ENCODE data around the gene TP53RK. TPM values are rescaled to one million over a fixed set of nuclear protein-coding genes. Genes with fewer than 3 reads are reported as not detected.

The TP53RK gene
- total RNA-seq, 4 donors from 2014 or later: 14.6 to 21.3 (median 18.7) TPM

- WGBS, 2 donors (ENCODE audit: low coverage in 1 of 2): 73 to 90% methylated on average over 2 to 6 of the region's 7 CpGs
- no peak for ATAC-seq
- Histone ChIP-seq H3K27ac (no peak overlapping the region), H3K9me3 (no peaks in the 10 kb centered on the region), H3K4me1 (no peaks in the 10 kb centered on the region), H3K4me3 (no peak overlapping the region), H3K27me3 (peaks cover 26% of the 10 kb centered on the region), H3K36me3 (peaks cover 0 to 4% of the 10 kb centered on the region in 2 donors)
- TF ChIP-seq CTCF (IDR thresholded peaks at IDR 0.05): no peak
- TF ChIP-seq EP300 (IDR thresholded peaks at IDR 0.05): no peak
- TF ChIP-seq POLR2A (IDR thresholded peaks at IDR 0.05): no peak
- no peak for TF ChIP-seq POLR2AphosphoS5 (IDR thresholded peaks at IDR 0.05)
These were observed 31.6 kb downstream of the TP53RK start for GRCh38 chr20:46657618-46658017.

GRCh38 chr20:46657137-46657536 is 32.1 kb downstream of the TP53RK start:
- H3K27me3 ChIP-seq: peaks cover 30% of the 10 kb centered on the region
- H3K27ac ChIP-seq: no peak overlapping the region
- H3K4me3 ChIP-seq: no peak overlapping the region
- TF ChIP-seq CTCF (IDR thresholded peaks at IDR 0.05): no peak
- TF ChIP-seq POLR2AphosphoS5 (IDR thresholded peaks at IDR 0.05): no peak
- no peak for TF ChIP-seq EP300 (IDR thresholded peaks at IDR 0.05)
- no peak for TF ChIP-seq POLR2A (IDR thresholded peaks at IDR 0.05)
- no peaks in the 10 kb centered on the region for H3K9me3 ChIP-seq
- peaks cover 0 to 4% of the 10 kb centered on the region in 2 donors for H3K36me3 ChIP-seq
- H3K4me1 ChIP-seq: no peaks in the 10 kb centered on the region
- 89% methylated on average over 6 to 8 of the region's 8 CpGs for WGBS, 2 donors (ENCODE audit: low coverage in 1 of 2)
- ATAC-seq: no peak

- no peak for ATAC-seq
- TF ChIP-seq EP300 (IDR thresholded peaks at IDR 0.05) (no peak), POLR2AphosphoS5 (IDR thresholded peaks at IDR 0.05) (no peak), CTCF (IDR thresholded peaks at IDR 0.05) (no peak), POLR2A (IDR thresholded peaks at IDR 0.05) (no peak)
- no peak overlapping the region for H3K27ac ChIP-seq
- H3K9me3 ChIP-seq: no peaks in the 10 kb centered on the region
- peaks cover 52% of the 10 kb centered on the region for H3K27me3 ChIP-seq
- H3K4me1 ChIP-seq: peaks cover 0 to 8% (median 0%) of the 10 kb centered on the region in 3 donors
- no peaks in the 10 kb centered on the region for H3K36me3 ChIP-seq
- H3K4me3 ChIP-seq: no peak overlapping the region
These were observed 36.5 kb downstream of the TP53RK start for GRCh38 chr20:46652699-46653098.

- peak within 1 kb of the TSS in 1 of 2 donors; percentile 33 for H3K4me3 ChIP-seq
- no peak for ATAC-seq
- WGBS, 2 donors (ENCODE audit: low coverage in 1 of 2): 15 to 40% methylated on average over 2 to 10 of the region's 55 CpGs
- H3K27ac ChIP-seq: no peak within 1 kb of the TSS
- H3K27me3 ChIP-seq: peaks cover 52% of the 10 kb centered on the region
- TF ChIP-seq POLR2A (IDR thresholded peaks at IDR 0.05) (no peak), POLR2AphosphoS5 (IDR thresholded peaks at IDR 0.05) (no peak), CTCF (IDR thresholded peaks at IDR 0.05) (no peak), EP300 (IDR thresholded peaks at IDR 0.05) (no peak)
- no peaks in the 10 kb centered on the region for H3K36me3 ChIP-seq
- no peaks in the 10 kb centered on the region for H3K9me3 ChIP-seq
- H3K4me1 ChIP-seq: peaks cover 0 to 8% (median 0%) of the 10 kb centered on the region in 3 donors
These were observed 37.9 kb downstream of the TP53RK start, which contains the start of gene SLC13A3 for GRCh38 chr20:46651091-46651962. Gene SLC13A3 (minus strand): TSS chr20:46651459. CDS start chr20:46651421, 38 bp downstream.
